ENCODE results near the gene PPFIBP1. TPM values are rescaled to one million over a fixed set of nuclear protein-coding genes. Genes with fewer than 3 reads are reported as not detected.
"Not testable (repeated sequence)": the region's sequence is repeated elsewhere in the genome, so short reads cannot be mapped to it uniquely, and the experiment has no call there.

The PPFIBP1 gene
- polyA plus RNA-seq, 3 donors = 12.1 to 35.0 (median 19.6) TPM

DNA sequence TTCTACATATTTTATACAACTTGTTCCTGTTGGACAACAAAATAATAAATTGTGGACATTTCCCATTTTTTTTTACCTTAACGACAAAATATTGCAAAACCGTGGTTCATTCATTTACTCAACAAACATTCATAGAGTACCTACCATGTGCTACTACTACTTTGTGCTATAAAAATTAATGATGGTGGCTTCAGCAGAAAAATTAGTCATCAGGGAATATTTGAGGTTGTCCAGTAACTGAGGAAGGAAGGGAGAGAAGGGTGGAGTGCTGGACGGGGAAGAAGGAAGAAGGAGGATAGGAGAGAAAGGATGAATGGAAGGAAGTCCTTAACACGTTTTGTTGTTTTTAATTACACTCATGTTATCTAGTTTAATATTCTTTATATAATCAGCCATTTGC is 53.7 kb downstream of the PPFIBP1 start:
- WGBS, 3 donors = 55 to 85% (median 62%) methylated on average over 4 of the region's 4 CpGs
- no peak overlapping the region for H3K27ac ChIP-seq (ENCODE audit: low read depth, low read length)

DNA sequence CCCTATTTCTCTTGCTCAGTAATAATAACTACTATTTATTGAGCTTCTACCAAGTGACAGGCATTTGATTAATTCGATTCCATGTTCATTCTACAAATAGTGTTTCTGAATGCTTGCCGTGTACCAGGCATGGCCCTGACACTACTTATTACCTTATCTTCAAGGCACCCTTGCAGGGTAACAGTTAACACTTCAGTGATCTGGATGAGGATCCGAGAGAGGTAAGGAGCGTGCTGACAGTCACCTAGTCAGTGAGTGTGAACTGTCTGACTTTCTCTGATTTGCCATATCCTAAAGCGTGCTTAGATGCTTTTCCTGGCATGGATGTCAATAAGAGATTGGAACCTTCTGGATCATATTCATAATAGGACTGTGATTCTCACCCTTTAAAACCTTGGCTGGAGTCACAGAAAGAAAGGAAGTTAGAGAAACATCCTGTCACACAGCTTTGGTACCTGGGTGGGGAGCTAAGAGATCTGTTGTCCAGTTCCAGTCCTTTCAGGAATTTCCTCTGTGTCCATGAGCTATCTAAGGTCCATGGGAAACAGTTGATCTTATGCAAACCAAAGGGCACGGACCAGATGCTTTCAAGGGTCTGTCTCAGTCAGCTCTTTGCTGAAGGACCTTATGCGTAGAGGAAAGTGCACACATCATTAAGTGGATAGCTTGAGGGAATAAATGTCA is 54.8 kb downstream of the PPFIBP1 start:
- H3K27ac ChIP-seq (ENCODE audit: low read depth, low read length) = no peak overlapping the region
- WGBS, 3 donors = 71 to 83% (median 79%) methylated on average over 7 of the region's 7 CpGs

DNA sequence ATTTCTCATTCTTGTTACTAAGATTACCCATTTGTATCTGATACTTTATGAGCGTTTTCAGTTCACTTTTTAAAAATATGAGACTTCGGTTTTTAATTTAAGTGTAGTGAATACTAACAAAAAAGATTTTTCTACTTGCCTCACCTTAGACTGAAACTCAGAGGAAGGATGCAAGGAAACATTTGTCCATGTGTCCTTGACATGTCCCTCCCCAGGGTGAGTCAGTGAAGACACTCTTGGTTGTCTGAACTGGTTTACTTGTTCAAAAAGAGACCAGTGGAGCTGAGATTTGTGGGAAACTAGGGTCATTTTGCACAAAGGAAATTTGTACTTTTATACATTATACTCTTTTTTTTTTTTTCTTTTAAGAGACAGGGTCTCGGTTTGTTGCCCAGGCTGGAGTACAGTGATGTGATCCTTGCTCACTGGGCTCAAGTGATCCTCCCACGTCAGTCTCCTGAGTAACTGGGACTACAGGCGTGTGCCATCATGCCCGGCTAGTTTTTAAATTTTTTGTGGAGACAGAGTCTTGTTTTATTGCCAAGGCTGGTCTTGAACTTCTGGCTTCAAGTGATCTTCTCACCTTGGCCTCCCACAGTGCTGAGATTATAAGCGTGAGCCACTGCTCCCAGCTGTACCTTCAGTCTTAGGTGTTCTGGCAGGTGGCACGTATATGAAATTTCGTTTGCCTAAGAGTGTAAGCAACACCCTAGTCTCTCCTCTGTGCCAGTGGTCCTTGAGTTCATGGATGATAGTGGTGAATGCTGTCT is 56.7 kb downstream of the PPFIBP1 start:
- WGBS, 3 donors = 89 to 95% (median 90%) methylated on average over 9 of the region's 9 CpGs
- H3K27ac ChIP-seq (ENCODE audit: low read depth, low read length) = no peak overlapping the region

DNA sequence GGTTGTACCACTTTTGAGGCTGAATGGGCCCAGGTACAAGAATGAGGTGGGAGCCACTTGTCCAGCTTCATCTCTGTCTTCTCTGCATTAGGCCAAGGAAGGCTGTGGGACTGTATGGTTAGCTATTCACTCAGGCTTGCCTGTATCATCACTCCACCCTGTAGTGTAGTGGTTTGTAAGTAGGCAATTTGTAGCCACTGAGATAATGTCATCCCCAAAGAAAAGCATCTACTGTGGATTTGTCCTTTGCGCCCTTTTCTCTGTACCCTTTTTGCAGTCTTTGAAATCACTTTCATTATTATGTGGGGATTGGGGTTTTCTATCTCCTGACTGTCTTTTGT is 57.3 kb downstream of the PPFIBP1 start:
- 95 to 100% (median 96%) methylated on average over 1 of the region's 1 CpG for WGBS, 3 donors
- not testable (repeated sequence) for H3K27ac ChIP-seq (ENCODE audit: low read depth, low read length)

DNA sequence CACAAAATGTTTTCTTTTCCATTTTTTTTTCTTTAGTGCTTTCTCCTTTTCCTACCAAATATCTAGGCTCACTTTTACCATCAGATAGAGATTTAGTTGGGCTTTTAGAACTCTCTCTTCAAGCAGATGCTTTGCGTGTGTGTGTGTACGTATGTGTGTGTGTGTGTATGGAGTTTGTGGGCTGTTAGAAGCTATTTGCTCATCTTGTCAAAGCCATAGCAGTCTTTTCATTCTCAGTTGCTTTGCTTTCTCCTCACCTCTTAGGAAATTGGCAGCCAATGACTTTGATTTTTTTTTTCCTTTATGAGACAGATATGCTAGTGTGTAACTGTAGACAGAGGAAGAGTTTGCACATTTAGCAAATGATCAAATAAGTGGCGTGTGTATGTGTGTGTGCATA is 57.8 kb downstream of the PPFIBP1 start:
- 76 to 93% (median 90%) methylated on average over 3 of the region's 3 CpGs for WGBS, 3 donors
- not testable (repeated sequence) for H3K27ac ChIP-seq (ENCODE audit: low read depth, low read length)

DNA sequence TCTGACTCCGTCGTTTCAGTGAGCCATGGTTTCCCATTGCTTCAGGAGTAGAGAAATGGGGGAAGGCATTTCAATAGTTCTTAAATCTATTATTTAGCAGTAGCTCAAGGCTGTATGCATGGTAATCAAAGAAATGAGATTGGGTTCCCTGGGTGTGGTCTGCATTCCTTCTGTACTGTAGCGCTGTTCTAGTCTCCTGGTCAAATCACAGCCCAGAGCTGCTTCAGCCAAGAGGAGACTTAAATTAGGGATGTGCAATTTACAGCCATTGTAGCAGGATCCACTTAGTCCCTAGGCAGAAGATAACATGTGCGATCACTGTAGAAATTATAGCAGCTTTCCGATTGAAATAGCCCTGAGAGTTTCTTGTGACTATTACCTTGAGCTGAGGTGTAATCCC is 58.4 kb downstream of the PPFIBP1 start:
- not testable (repeated sequence) for H3K27ac ChIP-seq (ENCODE audit: low read depth, low read length)
- WGBS, 3 donors = 57 to 83% (median 77%) methylated on average over 5 of the region's 5 CpGs

DNA sequence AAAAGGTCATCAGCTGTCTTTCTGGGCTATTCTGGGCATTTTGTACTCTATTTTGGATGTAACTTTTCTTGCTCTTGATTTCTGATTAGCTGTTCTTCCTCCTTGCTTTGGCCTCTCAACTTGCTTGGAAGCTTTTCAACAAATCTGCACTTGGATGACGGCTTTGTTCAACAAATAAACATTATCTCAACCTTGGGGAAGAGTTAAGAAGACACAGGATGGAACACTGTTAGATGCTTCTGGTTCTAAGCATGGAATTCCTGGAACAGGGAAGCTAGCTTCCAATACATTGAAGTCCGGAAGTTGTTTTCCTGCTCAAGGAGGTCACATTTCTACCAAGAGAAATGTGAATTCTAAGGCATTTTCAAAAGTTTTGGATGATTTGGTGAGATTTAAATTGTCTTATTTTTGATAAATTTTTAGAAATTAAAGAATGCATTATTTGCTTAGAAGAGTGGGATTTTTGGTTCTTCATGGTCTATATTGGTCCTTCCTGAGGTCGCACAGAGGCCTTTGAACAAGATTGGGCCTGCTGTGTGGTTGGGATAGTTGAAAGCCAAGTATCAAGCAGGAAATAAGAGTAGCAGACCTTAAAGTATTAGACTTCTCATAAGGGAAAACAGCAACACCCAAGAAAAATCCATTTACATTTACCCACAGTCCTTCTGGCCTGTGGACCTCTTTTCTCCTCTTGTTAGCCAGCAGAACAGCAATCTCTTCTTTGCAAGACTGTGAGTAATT is 59.2 kb downstream of the PPFIBP1 start:
- 54 to 62% (median 61%) methylated on average over 3 of the region's 3 CpGs for WGBS, 3 donors

DNA sequence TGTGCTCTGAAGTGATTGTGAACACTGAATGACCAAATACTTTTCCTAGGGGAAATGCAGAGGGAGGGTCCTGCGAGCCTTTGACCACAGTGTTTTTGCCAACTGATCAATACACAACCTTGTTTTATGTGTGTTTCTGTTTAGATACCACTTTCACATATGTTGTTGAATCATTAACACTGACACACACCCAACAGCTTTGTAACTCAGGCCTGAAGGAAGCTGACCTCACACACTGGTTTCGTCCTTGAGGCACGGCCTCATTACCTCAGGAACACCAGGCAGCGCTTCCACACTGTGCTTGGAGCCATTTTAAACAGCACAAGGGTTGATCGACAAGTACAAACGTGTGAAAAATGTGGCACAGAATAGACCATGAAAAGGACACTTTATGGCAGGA is 60.0 kb downstream of the PPFIBP1 start:
- WGBS, 3 donors = 84 to 93% (median 91%) methylated on average over 6 of the region's 6 CpGs
- no peak overlapping the region for H3K27ac ChIP-seq (ENCODE audit: low read depth, low read length)

More for the DNA sequence above, 59.2 kb downstream of the PPFIBP1 start:
- no peak overlapping the region for H3K27ac ChIP-seq (ENCODE audit: low read depth, low read length)

DNA sequence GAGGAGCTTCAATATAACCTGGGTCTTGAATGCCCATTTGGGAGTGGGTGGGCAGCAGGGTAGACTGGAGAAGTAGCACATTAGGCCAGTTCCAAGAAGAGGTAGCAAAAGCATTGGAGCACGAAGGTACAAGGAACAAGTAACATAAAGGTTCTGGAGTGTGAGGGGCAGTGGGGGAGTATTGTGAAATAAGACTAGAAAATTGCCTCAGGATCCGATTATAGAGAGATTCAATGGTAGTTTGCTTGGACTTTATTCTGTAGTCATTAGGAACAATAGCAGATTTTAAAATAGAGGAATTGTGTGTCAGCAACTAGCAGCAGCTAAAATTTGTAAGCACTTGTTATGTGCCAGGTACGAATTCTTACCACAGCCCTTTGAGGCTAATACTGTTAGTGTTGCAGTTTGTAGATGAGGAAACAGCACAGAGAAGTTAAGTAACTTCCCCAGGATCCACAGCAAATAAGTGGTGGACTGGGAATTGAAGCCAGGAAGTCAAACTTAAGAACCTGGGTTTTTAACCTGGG is 61.8 kb downstream of the PPFIBP1 start:
- H3K27ac ChIP-seq (ENCODE audit: low read depth, low read length) = no peak overlapping the region
- 61 to 86% (median 63%) methylated on average over 3 of the region's 3 CpGs for WGBS, 3 donors

DNA sequence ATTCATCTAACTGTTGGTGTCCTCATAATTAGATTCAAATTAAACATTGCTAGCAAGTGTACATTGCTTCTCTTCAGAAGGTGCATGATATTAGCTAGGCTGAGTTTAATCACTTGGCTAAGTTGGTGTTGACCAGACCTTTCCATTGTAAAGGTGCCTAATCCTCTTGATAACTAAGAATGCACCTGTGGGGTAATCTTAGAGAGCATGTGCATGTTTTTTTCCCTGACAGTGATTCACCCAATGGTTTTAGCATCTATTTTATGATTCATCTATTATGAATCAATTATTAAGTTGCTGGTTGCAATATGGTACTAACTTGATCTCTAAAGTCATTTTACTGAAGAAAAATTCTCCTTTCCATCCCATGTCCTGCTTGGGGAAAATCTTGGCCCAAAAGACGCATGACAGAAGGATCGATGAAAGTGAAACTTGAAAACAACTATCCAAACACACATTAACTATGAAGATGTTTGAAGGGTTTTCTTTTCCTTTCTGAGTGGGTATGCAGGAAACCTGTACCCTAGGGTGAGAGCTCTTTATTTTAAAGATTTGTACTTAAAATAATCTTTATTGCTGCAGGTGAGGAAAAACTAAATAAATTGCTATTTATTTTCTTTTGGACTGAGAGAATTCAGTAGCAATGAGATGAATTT is 64.2 kb downstream of the PPFIBP1 start:
- 27 to 63% (median 32%) methylated on average over 2 of the region's 2 CpGs for WGBS, 3 donors
- H3K27ac ChIP-seq (ENCODE audit: low read depth, low read length) = not testable (repeated sequence)

DNA sequence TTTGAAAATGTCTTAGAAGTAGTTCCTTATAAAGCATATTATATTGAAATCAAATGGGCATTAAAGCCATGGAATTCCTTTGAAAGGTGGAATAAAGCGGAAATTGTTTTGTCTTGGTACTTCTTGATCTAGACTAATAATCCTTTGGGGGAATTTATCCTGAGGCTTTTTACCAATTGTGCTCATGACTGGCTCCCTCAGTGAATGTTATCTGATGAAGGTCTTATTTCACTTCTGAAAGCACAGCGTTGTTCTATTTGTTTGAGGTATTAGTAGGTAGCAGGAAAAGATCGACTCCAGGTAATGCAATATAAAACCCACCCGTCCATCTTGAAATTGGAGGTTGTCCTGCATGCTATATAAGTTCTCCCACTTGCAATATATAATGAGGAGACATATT is 64.8 kb downstream of the PPFIBP1 start:
- H3K27ac ChIP-seq (ENCODE audit: low read depth, low read length) = no peak overlapping the region
- 59 to 91% (median 77%) methylated on average over 4 of the region's 4 CpGs for WGBS, 3 donors

DNA sequence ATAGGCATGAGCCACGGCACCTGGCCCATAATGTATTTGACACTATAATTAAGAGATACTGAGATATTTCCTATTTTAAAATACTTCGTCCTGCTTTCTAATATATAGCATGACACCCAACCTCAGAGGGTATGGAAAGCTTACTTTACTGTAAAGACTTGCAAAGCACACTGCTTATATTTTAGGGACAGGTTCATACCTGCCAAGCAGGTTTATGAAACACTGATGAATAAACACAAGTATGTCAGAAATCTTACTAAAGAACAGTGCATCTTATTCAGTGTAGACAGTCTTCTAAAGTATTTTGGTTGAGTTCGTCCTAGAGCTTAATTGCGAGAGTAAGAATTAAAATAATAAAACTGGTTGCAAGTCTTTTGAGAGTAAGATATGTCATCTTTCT is 65.4 kb downstream of the PPFIBP1 start:
- no peak overlapping the region for H3K27ac ChIP-seq (ENCODE audit: low read depth, low read length)

DNA sequence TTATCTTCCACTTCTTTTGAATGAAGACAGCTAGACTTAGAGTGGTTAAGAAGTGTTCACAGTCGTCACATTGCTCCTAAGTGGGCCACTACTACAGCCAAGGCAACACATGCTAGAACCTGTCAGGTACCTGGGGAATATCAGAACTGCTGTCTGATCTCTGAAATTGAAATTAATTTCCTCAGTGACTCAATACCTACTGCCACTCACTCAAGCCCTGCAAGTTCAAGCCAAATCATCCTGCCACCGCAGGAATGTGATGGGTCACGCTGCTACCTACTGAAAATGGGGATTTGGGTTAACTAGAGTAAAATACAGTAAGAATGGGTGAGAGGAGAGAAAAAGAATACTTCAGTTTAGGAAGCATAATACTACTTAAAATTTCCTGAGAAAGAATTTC is 67.7 kb downstream of the PPFIBP1 start:
- H3K27ac ChIP-seq (ENCODE audit: low read depth, low read length) = not testable (repeated sequence)
- 93 to 99% (median 94%) methylated on average over 3 of the region's 3 CpGs for WGBS, 3 donors

More for the DNA sequence above, 65.4 kb downstream of the PPFIBP1 start:
- WGBS, 3 donors = 94 to 97% (median 95%) methylated on average over 4 of the region's 4 CpGs

DNA sequence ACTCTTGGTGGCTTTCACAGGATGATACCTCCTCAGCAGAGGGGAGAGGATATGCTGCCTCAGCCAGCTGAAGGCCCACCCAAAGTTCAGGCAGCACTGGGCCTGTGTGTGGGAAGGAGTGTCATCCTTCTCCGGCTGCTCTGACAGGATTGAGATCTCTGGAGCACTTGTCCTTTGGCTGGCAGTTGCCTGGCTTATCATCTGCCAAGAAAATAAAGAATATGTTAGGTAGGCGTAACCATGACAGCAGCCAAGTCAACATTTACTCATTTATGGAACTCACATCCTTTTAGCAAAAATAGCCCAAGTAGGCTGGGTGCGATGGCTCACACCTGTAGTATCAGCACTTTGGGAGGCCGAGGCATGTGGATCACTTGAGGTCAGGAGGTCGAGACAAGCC is 68.5 kb downstream of the PPFIBP1 start:
- 54 to 67% (median 59%) methylated on average over 5 of the region's 5 CpGs for WGBS, 3 donors
- no peak overlapping the region for H3K27ac ChIP-seq (ENCODE audit: low read depth, low read length)

DNA sequence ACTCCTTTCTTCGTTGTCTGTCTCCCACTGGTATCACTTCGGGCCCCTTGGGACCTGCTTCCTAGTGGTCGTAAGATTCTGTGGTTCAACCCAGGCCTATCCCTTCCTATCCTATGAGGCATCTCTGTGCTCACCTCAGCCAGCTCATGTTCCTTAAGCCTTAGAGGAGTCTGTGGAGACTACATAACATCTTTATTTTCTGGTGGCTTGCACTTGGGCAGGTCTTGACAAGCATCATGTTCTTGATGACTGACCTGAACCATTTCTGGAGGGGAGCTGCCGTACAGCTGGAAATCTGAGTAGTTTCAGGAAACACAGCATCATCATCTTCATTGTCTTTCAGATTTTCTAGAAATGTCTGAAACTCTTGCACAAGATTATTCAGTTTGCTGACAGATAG is 69.3 kb downstream of the PPFIBP1 start:
- no peak overlapping the region for H3K27ac ChIP-seq (ENCODE audit: low read depth, low read length)
- WGBS, 3 donors = 82 to 94% (median 86%) methylated on average over 4 of the region's 4 CpGs

DNA sequence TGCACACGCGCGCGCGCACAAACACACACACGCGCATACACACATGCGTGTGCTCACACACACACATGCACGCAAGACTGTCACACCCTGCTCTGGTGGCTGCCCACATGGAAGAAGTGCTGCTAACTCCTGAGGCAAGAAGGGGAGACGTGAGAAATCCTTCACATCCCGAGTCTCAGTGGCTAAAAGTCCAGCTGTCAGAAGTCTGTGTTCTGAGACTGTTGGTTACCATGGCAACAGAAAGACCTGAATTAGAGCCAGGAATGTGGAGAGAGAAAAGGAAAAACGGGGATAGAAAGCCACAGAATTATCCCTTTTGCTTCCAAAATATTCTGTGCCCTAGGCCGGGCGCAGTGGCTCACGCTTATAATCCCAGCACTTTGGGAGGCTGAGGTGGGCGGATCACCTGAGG is 71.2 kb downstream of the PPFIBP1 start:
- H3K27ac ChIP-seq (ENCODE audit: low read depth, low read length) = no peak overlapping the region
- WGBS, 3 donors = 61 to 73% (median 70%) methylated on average over 16 of the region's 16 CpGs

DNA sequence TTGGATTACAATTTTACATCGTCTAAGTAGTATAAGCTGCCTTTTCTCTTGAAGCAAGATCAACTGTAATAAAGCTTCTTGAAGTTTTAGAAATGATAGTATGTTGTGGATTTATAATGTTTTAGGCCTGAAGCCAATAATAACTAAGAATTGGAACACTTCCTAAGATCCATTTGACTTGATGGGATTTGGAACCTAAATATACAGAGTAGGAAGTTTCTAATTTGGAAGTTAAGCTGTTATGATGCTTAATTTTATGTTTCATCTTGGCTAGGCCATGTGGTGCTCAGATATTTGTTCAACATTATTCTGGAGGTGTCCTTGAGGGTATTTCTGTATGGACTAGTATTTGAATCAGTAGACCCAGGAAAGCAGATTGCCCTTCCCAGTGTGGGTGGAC is 74.9 kb downstream of the PPFIBP1 start:
- WGBS, 3 donors = 49 to 81% (median 49%) methylated on average over 1 of the region's 1 CpG
- H3K27ac ChIP-seq (ENCODE audit: low read depth, low read length) = not testable (repeated sequence)

DNA sequence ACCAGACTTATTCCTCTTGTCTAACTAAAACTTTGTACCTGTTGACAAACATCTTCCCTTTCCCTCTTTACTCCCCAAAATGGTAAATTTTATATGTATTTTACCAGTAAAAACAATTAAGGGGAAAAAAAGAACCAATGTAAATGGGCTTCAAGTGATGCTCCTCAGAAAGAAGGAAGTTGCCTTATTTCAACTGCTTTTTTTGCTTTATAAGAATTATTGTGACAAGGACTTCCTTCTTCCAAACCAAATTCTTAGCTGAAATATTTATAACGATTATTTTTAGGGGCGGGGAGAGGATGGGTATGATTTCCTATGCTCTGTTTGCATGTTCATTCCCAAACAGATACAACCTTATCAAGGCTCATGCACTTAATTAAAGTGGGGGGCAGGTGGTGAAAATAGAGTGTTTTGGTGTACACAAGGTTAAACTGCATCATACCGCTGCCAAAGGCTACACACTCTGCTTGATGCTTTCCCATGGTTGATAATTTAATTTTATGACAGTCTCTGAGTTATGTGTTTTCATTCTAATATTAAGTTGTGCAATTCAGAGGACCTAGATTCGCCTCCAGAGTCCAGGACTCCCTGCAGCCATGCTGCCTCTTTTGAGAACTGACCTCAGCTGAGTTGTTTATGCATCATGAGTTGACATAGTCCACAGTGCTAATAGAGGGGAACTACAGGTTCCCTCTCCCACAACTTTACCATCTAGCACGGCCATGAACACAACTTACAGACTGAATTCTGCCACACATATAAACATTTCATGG is 77.2 kb downstream of the PPFIBP1 start:
- 30 to 62% (median 37%) methylated on average over 5 of the region's 5 CpGs for WGBS, 3 donors

More for the DNA sequence above, 77.2 kb downstream of the PPFIBP1 start:
- H3K27ac ChIP-seq (ENCODE audit: low read depth, low read length) = not testable (repeated sequence)

Data from adipose tissue (tissue), 3 donors.